MG63 (cell line): Measurements from ENCODE around the gene PRSS21. TPM values are rescaled to one million over a fixed set of nuclear protein-coding genes. Genes with fewer than 3 reads are reported as not detected.
A peak's percentile ranks its signal among the peaks of the same experiment; 100 is the strongest.

Source experiments
- DNase-seq: peaks from one replicate; pipeline ENCODE4 v3.0.0-alpha.2; 2020
- H3K27me3 ChIP-seq: fragments of 250-450 bp; sonication (Bioruptor Pico); 2 replicates; pipeline ENCODE4 v1.5.1; 2020; ENCODE audit warnings: mild to moderate bottlenecking, moderate library complexity
- H3K36me3 ChIP-seq: fragments of 250-450 bp; sonication (Bioruptor Pico); 2 replicates; pipeline ENCODE4 v1.5.1; 2020; ENCODE audit warnings: mild to moderate bottlenecking, moderate library complexity
- H3K4me3 ChIP-seq: fragments of 250-450 bp; sonication (Bioruptor Pico); 2 replicates; pipeline ENCODE4 v1.5.1; 2020; ENCODE audit warnings: mild to moderate bottlenecking, moderate library complexity
- H3K9me3 ChIP-seq: fragments of 250-450 bp; sonication (Bioruptor Pico); 2 replicates; pipeline ENCODE4 v1.5.1; 2020; ENCODE audit warnings: mild to moderate bottlenecking, moderate library complexity
- total RNA-seq: library from RNA; depleted of rRNA; stranded (reverse); fragments of >200 nt; shearing (Covaris generic); gene quantifications from 2 replicates; pipeline ENCODE4 v1.2.3, GENCODE V29; 2014; ENCODE audit warnings: low replicate concordance

The PRSS21 gene
- total RNA-seq, 1 experiment from 2014 or later, result 5.8 TPM

- no peaks in the 10 kb centered on the region for H3K27me3 ChIP-seq
- no peak for DNase-seq
- H3K36me3 ChIP-seq, result peaks cover 44% of the 10 kb centered on the region
- H3K4me3 ChIP-seq, result peak overlapping the region; percentile 100
- no peaks in the 10 kb centered on the region for H3K9me3 ChIP-seq
These were observed 39.0 kb upstream of the PRSS21 start for GRCh38 chr16:2777903-2778629.

- H3K9me3 ChIP-seq, result no peaks in the 10 kb centered on the region
- H3K27me3 ChIP-seq, result no peaks in the 10 kb centered on the region
- peak overlapping the region; percentile 100 for H3K4me3 ChIP-seq
- H3K36me3 ChIP-seq, result peaks cover 39% of the 10 kb centered on the region
- DNase-seq, result no peak
These were observed 38.4 kb upstream of the PRSS21 start for GRCh38 chr16:2778630-2778958.

DNA sequence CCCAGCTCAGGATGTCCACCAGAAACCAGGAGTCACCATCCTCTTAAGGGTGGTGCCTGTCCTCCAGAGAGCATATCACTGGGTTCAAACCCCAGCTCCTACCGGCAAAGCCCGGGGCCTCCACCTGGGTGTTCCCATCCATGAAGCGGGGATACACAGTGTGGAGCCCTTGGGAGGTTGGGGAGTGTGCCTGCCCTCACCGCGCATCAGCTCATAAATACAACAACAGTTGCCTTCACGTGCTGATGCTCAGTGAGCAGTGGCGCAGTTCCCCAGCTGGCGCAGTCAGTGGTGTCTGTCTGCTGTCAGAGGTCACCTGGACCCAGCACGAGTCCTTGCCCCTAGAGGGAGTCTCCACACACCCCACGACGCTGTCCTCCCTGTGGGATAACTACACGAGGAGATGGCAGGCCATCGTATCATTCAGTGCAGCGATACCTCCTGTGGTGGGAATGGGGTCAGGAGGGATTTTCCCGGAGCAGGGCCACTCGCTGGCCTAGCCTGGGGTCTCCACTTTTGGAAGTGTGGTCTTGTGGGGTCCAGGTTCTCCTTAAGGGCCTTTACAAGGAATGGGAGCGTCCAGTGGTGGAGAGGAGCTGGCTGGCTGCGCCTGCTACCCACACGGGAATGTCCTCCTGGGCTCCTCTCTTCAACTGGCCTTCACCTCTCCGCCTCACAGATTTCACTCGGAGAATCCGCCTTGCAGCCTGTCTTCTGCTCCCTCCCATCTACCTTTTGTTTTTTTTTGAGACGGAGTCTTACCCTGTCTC lies 37.7 kb upstream of the PRSS21 start:
- Histone ChIP-seq H3K27me3 (no peaks in the 10 kb centered on the region), H3K9me3 (no peaks in the 10 kb centered on the region), H3K36me3 (peaks cover 32% of the 10 kb centered on the region), H3K4me3 (no peak overlapping the region)
- no peak for DNase-seq

DNA sequence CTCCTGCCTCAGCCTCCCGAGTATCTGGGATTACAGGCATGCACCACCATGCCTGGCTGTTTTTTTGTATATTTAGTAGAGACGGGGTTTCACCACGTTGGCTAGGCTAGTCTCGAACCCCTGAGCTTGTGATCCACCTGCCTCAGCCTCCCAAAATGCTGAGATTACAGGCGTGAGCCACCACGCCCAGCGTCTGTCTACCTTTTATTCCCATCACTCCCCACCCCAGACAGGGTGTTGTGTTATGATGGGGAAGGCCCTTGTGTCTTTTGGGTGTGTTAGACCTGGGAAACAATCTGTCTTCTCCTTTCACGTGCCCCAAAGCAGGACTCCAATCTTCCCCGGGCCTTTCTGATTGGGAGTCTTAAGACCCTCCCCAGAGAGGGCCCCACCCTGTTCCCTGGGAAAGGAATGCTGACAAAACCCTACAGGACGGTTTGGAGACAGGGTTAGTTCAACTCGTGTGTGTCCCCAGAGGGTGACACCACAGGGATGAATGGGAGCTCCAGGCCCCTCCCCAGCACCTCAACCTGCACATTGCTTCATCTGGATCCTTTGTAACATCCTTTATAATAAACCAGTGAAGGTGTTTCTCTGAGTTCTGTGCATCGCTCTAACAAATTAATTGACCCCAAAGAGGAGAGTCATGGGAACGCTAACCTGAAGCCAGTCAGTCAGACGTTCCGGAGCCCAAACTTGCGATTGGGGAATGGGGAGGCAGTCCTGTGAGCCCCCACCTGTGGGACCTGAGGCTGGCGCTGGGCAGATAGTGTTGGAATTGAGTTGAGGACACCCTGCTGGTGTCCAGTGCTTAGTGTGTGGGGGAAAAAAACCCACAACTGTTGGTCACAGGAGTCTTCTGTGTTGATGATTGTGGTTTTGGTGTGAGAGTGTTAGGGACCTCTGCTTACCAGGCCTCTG lies 36.8 kb upstream of the PRSS21 start:
- Histone ChIP-seq H3K27me3 (no peaks in the 10 kb centered on the region), H3K36me3 (peaks cover 24% of the 10 kb centered on the region), H3K9me3 (no peaks in the 10 kb centered on the region)

DNA sequence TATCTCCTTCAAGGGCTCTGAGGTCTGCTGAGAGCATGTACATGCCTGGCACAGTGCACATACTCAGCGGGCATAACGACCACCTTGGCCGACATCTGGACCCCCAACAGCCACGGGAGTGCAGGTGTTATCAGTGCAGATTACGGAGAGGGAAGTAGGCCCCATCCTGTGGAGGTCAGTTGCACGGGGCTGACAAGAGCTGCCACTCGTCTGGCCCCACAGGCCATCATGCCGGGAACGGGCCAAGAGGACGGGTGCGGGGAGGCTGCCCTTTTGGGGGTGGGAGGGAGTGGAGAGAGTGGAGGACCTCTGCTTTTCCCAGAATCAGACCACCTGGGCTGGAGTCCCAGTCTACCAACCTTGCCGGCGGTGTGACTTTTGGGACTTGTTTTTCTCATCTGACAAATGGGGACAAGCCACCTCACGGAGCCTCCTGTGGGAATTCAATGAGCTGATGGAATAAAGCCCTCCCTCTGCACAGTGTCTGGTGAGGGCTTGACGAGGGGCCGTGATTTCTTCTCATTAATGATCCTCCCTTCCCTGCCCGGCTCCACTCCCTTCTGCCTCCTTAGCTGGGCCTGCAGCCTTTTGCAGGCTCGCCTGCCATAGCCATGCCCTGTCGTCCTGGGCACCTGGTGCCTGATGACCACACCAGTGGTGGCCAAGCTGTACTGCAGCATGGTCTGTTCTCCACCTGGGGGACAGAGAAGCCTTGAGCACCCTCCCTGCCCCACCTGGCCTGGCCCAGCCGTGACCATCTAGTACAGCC lies 34.3 kb upstream of the PRSS21 start:
- H3K27me3 ChIP-seq, result peaks cover 3% of the 10 kb centered on the region; the same call in 1 of the 2 replicates
- no peak overlapping the region for H3K4me3 ChIP-seq
- no peak for DNase-seq
- no peaks in the 10 kb centered on the region for H3K9me3 ChIP-seq
- H3K36me3 ChIP-seq, result peaks cover 8% of the 10 kb centered on the region

More for the DNA sequence above, 36.8 kb upstream of the PRSS21 start:
- DNase-seq, result no peak
- H3K4me3 ChIP-seq, result no peak overlapping the region

DNA sequence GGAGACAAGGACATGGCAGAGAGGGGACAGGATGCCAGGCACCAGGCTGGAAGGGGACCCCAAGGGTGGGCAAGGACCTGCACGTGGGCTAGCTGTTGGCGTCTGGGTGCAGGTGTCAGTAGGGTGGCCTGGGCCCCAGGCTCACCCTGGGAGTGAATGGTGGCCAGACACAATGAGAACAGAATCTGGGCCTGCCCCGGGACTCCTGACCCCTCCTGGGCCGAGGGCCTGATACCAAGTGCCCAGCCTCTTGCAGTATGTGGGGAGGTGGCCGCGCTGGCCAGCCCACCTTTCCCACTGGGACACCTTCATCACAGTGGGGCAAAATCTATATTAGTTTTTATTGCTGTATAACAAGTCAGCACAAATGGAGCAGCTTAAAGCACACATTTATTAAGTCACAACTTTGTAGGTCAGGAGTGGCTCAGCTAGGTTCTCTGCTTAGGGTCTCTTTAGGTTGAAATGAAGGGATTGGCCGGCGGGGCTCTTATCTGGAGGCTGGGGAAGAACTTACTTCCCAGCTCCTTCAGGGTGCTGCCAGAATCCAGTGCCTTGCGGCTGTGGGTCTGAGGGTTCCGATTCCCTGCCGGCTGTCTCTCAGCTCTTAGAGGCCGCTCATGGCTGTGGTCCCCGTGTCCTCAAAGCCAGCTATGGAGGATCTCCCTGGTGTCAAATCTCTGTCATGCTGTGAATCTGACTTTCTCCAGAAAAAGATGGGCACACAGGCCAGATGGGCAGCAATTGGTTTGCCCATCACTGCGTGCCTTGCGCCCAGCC lies 33.3 kb upstream of the PRSS21 start:
- no peak for DNase-seq
- Histone ChIP-seq H3K27me3 (peaks cover 6% of the 10 kb centered on the region; the same call in 1 of the 2 replicates), H3K4me3 (no peak overlapping the region), H3K36me3 (peaks cover under 1% of the 10 kb centered on the region; the same call in 1 of the 2 replicates), H3K9me3 (no peaks in the 10 kb centered on the region)

DNA sequence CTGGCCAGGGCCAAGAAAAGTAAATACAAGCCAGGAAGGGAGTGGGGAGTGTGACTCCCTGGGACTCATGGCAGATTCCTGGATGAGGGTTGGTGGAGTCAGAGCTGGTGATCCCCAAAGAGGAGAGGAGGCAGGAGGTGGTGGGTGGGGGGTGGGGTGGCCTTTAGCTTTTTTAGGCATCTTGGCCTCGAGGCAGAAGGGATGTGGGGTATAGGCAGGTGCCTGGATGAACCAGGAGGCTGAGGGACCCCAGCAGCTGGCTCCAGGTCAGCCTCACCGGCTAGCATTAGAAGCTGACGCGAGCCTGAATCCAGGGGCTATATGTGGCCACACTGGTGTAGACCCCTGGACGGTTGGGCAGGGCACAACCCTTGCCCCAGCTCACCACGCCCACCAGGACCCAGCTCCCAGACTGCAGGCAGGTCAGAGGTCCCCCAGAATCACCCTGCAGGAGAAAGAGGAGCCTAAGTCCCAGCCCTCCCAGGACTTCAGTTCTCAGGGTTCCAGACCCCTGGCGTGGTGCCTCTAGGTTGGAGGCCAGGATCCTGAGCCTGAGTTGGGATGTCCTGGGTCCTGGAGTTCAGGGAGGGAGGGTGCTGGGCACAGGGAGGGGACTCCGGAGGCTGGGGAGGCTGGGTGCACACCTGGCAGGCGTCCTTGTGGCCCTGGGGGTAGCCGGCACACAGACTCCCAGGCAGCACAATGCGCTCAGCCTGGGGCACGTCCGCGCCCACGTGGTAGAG lies 32.5 kb upstream of the PRSS21 start:
- Histone ChIP-seq H3K4me3 (no peak overlapping the region), H3K9me3 (no peaks in the 10 kb centered on the region), H3K27me3 (peaks cover 10% of the 10 kb centered on the region), H3K36me3 (no peaks in the 10 kb centered on the region)
- DNase-seq, result no peak

GRCh38 chr16:2785101-2785991 lies 31.7 kb upstream of the PRSS21 start:
- peaks cover 18% of the 10 kb centered on the region for H3K27me3 ChIP-seq
- no peak for DNase-seq
- H3K36me3 ChIP-seq, result no peaks in the 10 kb centered on the region
- no peaks in the 10 kb centered on the region for H3K9me3 ChIP-seq
- H3K4me3 ChIP-seq, result no peak overlapping the region

GRCh38 chr16:2786061-2786825 lies 30.8 kb upstream of the PRSS21 start:
- H3K36me3 ChIP-seq, result no peaks in the 10 kb centered on the region
- peaks cover 25% of the 10 kb centered on the region for H3K27me3 ChIP-seq
- H3K9me3 ChIP-seq, result no peaks in the 10 kb centered on the region
- no peak overlapping the region for H3K4me3 ChIP-seq
- no peak for DNase-seq

DNA sequence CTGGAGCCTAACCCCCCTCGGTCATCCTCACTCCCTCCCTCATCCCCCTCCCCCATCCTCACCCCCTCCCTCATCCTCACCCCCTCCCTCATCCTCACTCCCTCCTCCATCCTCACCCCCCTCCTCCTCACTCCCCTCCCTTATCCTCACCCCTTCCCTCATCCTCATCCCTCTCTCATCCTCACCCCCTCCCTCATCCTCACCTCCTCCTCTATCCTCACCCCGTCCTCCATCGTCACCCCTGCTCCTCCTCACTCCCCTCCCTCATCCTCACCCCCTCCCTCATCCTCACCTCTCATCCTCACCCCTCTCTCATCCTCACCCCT lies 30.2 kb upstream of the PRSS21 start:
- no peak overlapping the region for H3K4me3 ChIP-seq
- no peaks in the 10 kb centered on the region for H3K9me3 ChIP-seq
- H3K36me3 ChIP-seq, result no peaks in the 10 kb centered on the region
- DNase-seq, result no peak
- peaks cover 30% of the 10 kb centered on the region for H3K27me3 ChIP-seq

DNA sequence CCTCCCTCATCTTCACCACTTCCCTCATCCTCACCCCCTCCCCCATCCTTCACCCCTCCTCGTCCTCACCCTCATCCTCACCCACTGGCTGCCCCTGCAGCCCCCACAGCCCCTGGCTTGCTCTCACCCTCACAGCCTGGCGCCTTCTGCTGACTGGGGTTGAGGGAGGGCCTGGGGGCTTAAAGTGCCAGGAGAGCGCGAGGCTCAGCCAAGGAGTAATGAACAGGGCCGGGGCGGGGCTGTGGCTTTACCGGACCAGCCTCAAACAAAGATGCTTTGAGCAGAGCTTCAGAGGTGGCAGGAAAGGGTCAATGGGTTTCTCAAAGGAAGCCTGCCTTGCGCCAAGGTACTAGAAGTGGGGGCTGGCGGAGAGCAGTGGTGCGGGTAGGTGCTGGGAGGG lies 29.6 kb upstream of the PRSS21 start, which contains the start of gene PRSS33:
PRSS33 (minus strand) TSS at position 155 of the 400 bp plus-strand sequence. CDS start 1,013 bp downstream, outside the sequence.
- Histone ChIP-seq H3K9me3 (no peaks in the 10 kb centered on the region), H3K27me3 (peaks cover 34% of the 10 kb centered on the region), H3K4me3 (no peak within 1 kb of the TSS), H3K36me3 (no peaks in the 10 kb centered on the region)
- no peak for DNase-seq

DNA sequence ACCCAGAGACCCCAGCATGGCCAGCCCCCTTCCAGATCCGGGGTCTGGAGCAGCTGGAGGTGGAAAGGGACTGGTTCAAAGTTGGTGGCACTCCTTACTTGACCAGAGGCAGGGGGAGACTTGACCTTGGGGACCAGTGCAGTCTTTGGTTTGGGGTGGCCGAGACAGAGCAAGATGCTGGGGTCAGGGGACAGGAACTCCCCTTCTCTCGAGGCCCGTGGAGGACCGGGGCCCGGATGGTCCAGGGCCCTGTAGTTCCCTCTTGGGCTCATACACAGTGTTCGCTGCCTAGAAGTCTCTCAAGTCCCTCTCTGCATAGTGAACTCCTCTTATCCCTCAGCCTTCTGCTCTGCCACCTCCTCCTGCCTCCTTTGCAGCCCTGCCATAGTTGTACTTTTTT lies 29.1 kb upstream of the PRSS21 start:
- DNase-seq, result no peak
- no peaks in the 10 kb centered on the region for H3K36me3 ChIP-seq
- H3K4me3 ChIP-seq, result no peak overlapping the region
- peaks cover 36% of the 10 kb centered on the region for H3K27me3 ChIP-seq
- no peaks in the 10 kb centered on the region for H3K9me3 ChIP-seq

DNA sequence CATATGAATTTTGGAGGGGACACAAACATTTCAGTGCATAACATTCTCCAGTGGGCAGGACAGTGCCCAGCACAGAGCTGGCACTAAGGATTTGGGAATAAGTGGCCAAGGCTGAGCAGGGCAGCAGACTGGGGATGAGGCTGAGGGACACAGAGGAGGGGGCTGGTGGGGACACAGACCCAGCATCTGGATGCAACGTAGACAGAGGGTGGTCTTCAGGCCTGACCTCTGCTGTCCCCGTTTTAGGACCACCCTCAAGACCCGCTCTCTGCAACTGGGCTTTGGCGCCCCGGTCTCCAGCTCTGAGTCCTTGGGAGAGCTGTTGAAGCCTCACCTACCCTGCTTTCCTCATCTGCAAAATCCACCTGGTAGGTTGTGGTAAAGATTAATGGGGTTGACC lies 26.4 kb upstream of the PRSS21 start:
- H3K9me3 ChIP-seq, result no peaks in the 10 kb centered on the region
- H3K36me3 ChIP-seq, result no peaks in the 10 kb centered on the region
- peaks cover 41% of the 10 kb centered on the region for H3K27me3 ChIP-seq
- DNase-seq, result no peak
- no peak overlapping the region for H3K4me3 ChIP-seq

GRCh38 chr16:2791174-2791573 lies 25.9 kb upstream of the PRSS21 start:
- Histone ChIP-seq H3K27me3 (peaks cover 41% of the 10 kb centered on the region), H3K4me3 (no peak overlapping the region), H3K36me3 (no peaks in the 10 kb centered on the region), H3K9me3 (no peaks in the 10 kb centered on the region)
- DNase-seq, result no peak
